GM19043 (cell line): ENCODE data around the gene SDHAF4.
"Not testable (repeated sequence)": the region's sequence is repeated elsewhere in the genome, so short reads cannot be mapped to it uniquely, and the experiment has no call there.

ENCODE experiments used
- ATAC-seq: cut with Tn5 transposase; IDR thresholded peaks from one replicate; pipeline ENCODE4 v1.9.1; 2021; ENCODE audit warnings: low read depth; ENCODE audit not compliant: unreplicated experiment

Gene SDHAF4

DNA sequence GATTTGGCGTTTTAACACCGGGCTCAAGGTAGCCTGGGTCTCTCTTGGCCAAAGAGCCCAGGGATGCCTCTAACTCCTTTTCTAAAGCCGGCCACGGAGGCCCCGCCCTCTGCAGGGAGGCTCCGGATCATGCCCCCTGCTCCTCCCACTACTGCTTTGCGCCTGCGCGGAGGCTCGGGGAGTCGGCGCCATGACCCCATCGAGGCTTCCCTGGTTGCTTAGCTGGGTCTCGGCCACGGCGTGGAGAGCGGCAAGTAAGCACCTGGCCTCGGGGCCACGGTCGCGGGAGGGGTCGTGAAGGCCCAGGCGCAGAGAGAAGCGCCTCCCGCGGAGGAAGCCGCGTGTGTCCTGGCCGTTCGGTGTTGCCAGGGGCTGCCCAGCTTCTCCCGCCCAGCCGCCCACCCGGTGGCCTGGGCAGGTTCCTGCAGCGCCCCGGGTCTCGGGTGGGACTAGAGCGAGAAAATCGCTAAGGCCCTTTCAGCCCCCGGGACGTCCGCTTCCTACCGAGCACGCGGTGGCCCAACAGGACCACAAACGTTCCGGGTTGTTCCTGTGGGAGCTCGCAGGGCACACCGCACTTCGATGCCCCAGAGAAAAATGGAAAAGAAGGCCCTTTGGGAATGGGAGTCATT, at the start of gene SDHAF4:
TSS of gene SDHAF4 (plus strand) at position 180 of the 632 bp plus-strand sequence. CDS start at position 191, 11 bp downstream.
- peak; percentile 97 for ATAC-seq

- ATAC-seq = no peak
Observed at GRCh38 chr6:70518723-70519122, 48.0 kb upstream of the SDHAF4 start.

DNA sequence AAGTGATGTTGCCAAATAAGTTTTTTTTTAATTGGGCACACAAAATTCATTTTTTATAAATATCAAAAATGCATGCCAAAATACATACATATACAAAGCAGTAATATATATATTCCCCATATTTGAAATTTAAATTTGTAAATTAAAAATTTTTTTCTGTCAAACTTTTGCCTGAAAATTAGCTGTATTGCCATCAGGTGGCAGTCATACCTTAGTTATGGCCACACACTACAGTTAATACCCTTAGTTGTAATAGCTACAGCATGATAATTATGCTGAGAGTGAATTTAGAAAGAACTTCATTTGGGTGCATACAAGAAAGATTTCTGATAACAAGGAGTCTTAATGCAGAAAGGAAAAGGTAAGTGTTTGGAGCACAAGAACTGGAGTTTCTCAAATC, 46.2 kb upstream of the SDHAF4 start:
- no peak for ATAC-seq

- ATAC-seq = no peak
Observed at GRCh38 chr6:70524721-70525286, 41.9 kb upstream of the SDHAF4 start.

GRCh38 chr6:70527071-70527737, 39.5 kb upstream of the SDHAF4 start:
- no peak for ATAC-seq

- ATAC-seq = no peak
Observed at GRCh38 chr6:70530023-70530422, 36.7 kb upstream of the SDHAF4 start.

DNA sequence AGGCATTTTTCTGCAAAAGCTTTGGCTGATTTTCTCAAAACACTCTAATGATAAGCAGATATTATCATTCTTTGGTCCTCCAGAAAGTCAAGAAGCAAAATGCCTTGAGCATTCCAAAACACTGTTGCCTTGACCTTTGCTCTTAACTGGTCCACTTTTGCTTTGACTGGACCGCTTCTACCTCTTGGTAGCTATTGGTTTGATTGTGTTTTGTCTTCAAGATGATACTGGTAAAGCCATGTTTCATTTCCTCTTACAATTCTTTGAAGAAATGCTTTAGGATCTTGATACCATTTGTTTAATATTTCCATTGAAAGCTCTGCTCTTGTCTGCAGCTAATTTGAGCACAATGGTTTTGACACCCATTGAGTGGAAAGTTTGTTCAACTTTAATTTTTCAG, 35.6 kb upstream of the SDHAF4 start:
- ATAC-seq = no peak

- ATAC-seq = no peak
Observed at GRCh38 chr6:70537266-70537665, 29.5 kb upstream of the SDHAF4 start.

DNA sequence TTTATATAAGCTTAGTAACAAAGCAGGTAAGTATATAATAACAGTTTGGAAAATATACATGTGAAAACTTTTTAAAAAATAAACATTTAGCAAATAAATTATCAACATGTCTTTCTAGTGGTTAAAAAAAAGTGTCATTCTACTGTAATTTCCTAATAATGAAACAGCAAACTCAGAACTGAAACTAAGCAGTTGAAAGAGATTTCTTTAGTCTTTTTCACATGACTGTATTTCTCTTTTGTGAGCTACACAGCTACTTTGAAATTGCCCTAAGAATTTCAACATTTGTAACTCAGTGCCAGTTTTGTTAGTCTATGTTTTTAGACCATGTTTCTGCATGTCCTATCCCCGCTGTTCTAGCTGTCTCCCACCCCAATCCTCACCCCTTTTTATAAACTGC, 28.4 kb upstream of the SDHAF4 start:
- ATAC-seq = peak; percentile 65

DNA sequence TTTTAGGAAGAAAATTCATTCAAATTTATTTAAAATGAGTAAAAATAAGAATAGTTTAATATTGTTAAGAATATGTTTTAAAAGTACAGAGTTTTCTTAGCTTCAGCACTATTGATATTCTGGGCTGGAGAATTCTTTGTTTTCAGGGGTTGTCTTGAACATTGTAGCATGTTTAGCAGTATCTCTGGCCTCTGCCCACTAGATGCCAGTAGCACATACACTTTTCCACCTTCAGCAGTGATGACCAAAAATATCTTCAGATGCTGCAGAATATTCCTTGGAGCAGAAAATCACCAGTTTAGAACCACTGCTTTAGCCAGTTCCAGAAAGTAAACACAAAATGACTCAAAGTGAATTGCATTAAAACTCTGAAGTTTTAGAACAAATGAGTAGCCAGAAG, 19.4 kb upstream of the SDHAF4 start:
- ATAC-seq = no peak

DNA sequence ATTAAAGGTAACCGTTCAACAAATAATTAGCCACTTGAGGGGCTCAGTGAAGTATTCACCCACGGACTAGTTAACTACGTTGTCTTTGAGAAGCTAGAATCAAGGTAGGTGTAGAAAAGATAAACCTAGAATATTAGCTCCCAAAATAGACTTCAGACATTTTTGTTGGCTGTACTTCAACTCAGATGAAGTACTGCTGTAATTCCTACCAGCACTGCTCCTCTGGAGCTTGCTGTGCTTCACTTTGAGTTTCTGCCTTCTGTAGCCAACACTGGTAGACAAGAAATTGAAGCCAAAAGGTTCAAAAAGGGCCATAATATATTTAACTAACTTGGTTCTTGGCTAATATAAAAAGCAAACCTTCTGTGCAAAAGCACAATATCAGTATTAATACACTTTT, 18.8 kb upstream of the SDHAF4 start:
- no peak for ATAC-seq

- ATAC-seq = no peak
Observed at GRCh38 chr6:70549327-70549726, 17.4 kb upstream of the SDHAF4 start.

GRCh38 chr6:70551566-70551965, 15.2 kb upstream of the SDHAF4 start:
- no peak for ATAC-seq

GRCh38 chr6:70552286-70552940, 14.3 kb upstream of the SDHAF4 start:
- ATAC-seq = not testable (repeated sequence)

- ATAC-seq = no peak
Observed at GRCh38 chr6:70552974-70553373, 13.8 kb upstream of the SDHAF4 start.

GRCh38 chr6:70557998-70558397, 8.7 kb upstream of the SDHAF4 start:
- no peak for ATAC-seq

DNA sequence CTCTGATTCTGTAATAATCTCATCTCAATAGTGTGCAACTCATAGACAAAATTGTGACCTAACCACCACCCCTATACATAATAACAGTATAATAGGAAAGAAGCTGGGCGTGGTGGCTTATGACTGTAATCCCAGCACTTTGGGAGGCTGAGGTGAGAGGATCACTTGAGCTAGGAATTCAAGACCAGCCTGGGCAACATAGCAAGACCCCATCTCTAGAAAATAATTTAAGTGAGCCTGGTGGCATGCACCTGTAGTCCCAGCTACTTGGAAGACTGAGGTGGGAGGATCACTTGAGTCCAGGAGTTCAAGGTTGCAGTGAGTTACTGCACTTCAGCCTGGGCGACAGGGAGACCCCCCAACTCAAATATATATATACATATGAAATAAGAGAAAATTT, 4.3 kb upstream of the SDHAF4 start:
- not testable (repeated sequence) for ATAC-seq

GRCh38 chr6:70563530-70563929, 3.2 kb upstream of the SDHAF4 start:
- ATAC-seq = no peak

GRCh38 chr6:70574643-70575042, 7.9 kb downstream of the SDHAF4 start:
- no peak for ATAC-seq

GRCh38 chr6:70575899-70576495, 9.3 kb downstream of the SDHAF4 start:
- no peak for ATAC-seq

DNA sequence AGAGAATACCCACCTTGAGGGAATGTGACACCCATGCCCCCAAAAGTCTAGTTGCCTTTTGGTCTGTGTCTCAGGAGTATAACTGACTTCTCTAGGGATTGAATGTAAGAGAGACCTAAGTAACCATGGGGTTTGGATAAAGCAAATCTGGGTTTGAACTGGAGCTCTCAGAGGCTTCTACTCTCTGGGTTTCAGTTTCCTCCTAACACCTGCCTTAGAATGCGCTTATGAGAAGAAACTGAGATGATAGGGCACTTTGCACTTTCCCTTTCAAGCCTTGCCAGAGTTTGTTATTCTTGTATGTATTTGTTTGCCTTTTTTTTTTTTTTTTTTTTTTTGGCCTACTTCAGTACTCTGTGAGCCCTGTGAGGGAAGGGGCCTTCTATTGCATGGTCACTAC, 19.4 kb downstream of the SDHAF4 start:
- ATAC-seq = peak; percentile 89
